DMS53 treated with DMSO at 0.1 percent for 48 hours (cell line): ENCODE results near the gene KRT13.

Experiments
- DNase-seq: peaks from one replicate; lab custom pipeline; 2025; ENCODE audit not compliant: unreplicated experiment; lab: John Stamatoyannopoulos, UW

KRT13 gene

GRCh38 chr17:41520821-41521521 is 15.6 kb upstream of the KRT13 start:
- no peak for DNase-seq

GRCh38 chr17:41519501-41520224 is 14.3 kb upstream of the KRT13 start:
- DNase-seq: no peak

- peak; percentile 29 for DNase-seq
Observed at GRCh38 chr17:41518789-41519449, 13.5 kb upstream of the KRT13 start, which contains the start of gene KRT15. KRT15 (minus strand) TSS chr17:41518890; CDS start chr17:41518827, 63 bp downstream.

- no peak for DNase-seq
Observed at GRCh38 chr17:41518031-41518430, 12.6 kb upstream of the KRT13 start.

GRCh38 chr17:41516830-41517283 is 11.4 kb upstream of the KRT13 start:
- DNase-seq: no peak

- DNase-seq: no peak
Observed at GRCh38 chr17:41516147-41516829, 10.9 kb upstream of the KRT13 start.

GRCh38 chr17:41513168-41513547 is 7.7 kb upstream of the KRT13 start:
- DNase-seq: no peak

- DNase-seq: no peak
Observed at GRCh38 chr17:41512546-41513167, 7.2 kb upstream of the KRT13 start.

GRCh38 chr17:41511716-41512115 is 6.3 kb upstream of the KRT13 start:
- DNase-seq: no peak

GRCh38 chr17:41511116-41511515 is 5.7 kb upstream of the KRT13 start:
- peak; percentile 29 for DNase-seq

- peak; percentile 30 for DNase-seq
Observed at GRCh38 chr17:41510251-41511065, 5.0 kb upstream of the KRT13 start.

- DNase-seq: no peak
Observed at GRCh38 chr17:41507315-41507880, 2.0 kb upstream of the KRT13 start.

- no peak for DNase-seq
Observed at GRCh38 chr17:41505809-41506767, 676 bp upstream of the KRT13 start.

GRCh38 chr17:41504246-41504977 is 1.0 kb downstream of the KRT13 start:
- no peak for DNase-seq

GRCh38 chr17:41503202-41503601 is 2.2 kb downstream of the KRT13 start:
- no peak for DNase-seq

- no peak for DNase-seq
Observed at GRCh38 chr17:41500131-41500911, 5.1 kb downstream of the KRT13 start.

- DNase-seq: no peak
Observed at GRCh38 chr17:41499714-41500113, 5.7 kb downstream of the KRT13 start.
